Activated CD4-positive, alpha-beta T cell treated with anti-CD3 and anti-CD28 coated beads for 4 hours (primary cell): ENCODE results near the gene FOXO6.
A peak's percentile ranks its signal among the peaks of the same experiment; 100 is the strongest.

Source experiments
- DNase-seq, 2 donors: peaks; one replicate each; pipeline ENCODE4 v3.0.0-alpha.2; 2020

FOXO6 gene

GRCh38 chr1:41353744-41354143 lies 7.5 kb upstream of the FOXO6 start:
- DNase-seq = no peak

DNA sequence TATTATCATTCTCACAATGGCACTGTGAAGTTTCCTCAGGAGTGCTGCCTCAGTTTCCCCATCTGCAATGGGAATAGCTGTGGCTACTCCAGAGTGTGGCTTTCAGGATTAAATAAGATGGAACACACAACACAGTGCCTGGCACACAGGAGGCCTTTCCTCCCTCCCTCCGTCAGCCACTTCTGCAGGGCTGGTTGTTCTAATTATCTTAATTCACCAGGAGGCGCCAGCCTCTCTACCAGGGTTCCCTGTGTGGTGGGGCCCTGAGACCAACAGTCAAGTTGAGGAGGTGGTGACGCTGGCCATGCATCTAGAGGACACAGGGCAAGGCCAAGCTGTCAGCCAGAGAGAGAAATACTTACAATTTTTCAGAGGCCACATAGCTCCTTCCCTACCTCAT lies 6.3 kb upstream of the FOXO6 start:
- DNase-seq = no peak

- no peak for DNase-seq
These were observed 5.9 kb upstream of the FOXO6 start for GRCh38 chr1:41355356-41355755.

GRCh38 chr1:41355761-41356160 lies 5.5 kb upstream of the FOXO6 start:
- DNase-seq = no peak

GRCh38 chr1:41356752-41357151 lies 4.5 kb upstream of the FOXO6 start:
- no peak for DNase-seq

GRCh38 chr1:41357451-41358101 lies 3.7 kb upstream of the FOXO6 start:
- DNase-seq = no peak

DNA sequence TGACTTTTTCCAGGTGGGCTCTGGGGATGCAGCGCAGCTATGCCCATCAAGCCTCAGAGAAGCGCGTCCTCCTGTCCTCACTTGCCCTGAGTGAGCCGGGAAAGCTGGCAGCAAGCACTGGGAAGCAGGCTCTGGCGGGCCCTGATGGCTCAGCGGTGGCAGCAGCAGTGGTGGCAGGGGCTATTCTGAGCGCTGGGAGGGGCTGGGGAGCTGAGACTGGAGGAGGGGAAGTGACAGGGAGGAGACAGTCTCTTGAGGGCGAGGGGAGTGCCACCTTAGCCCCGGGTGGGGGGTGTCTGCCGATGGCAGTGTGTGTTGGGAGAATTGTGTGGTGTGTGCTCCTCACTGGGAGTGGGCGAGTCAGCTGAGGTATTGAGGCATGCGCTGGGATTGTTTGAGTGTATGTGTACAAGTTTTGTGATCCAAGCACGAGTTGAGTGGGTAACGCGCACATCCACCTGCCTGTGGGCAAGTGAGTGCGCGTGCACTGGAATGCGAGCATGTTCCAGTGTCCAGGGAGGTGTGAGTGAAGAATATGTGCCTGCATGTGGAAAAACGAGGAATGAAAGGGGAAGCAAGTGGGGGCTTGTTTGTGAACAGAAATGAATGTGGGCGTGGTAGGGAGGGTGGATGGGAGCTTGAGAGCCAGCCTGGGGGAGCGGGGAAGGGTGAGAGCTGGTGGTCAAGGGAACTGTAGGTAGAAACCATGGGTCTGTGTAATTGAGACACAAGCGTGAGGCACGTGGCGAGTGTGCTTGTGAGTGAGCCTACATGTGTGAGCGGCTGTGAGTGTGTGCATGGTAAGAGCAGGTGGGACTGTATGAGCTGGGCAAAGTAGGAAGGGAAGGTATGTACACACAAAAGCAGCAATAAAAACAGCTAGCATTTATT lies 2.9 kb upstream of the FOXO6 start:
- DNase-seq = no peak

DNA sequence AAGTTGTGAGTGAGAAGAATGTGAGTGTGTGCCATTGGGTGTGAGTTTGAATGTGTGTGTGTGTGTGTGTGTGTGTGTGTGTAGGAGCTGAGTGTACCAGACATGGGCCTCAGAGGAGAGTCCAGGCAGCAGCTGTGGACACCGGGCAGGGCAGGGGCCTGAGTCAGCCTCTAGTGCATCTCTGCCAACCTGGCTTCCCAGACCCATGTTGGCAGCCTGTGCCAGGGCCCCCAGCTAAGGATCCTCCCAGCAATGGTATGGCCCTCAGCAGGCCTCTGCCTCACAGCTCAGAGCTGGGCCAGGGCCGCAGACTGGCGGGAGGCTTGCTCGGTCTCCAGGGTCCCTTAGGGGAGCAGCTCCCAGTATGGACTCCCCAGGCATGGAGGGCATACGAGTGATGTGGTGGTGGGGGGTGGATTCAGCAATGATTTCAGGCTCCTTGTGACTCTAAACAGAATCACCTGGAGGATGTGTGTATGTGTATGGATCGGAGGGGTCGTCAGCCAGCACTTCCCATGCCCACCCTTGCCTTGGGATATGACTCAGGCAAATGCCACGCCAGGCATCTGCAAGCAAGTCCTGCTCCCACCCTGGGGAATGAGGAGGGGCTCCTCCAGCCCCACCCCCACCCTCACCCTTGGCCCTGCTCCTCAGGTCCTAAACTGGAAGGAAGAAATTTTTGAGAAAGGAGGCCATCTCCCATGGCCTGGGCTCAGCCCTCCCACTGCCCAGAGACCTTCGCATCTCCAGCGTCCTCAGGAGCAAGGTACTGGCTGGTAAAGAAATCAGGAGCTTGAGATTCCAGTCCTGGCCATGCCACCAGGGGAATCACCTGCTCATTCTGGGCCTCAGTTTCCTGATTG lies 1.8 kb upstream of the FOXO6 start:
- DNase-seq = no peak

- no peak for DNase-seq
These were observed 1.0 kb upstream of the FOXO6 start for GRCh38 chr1:41360074-41360785.

DNA sequence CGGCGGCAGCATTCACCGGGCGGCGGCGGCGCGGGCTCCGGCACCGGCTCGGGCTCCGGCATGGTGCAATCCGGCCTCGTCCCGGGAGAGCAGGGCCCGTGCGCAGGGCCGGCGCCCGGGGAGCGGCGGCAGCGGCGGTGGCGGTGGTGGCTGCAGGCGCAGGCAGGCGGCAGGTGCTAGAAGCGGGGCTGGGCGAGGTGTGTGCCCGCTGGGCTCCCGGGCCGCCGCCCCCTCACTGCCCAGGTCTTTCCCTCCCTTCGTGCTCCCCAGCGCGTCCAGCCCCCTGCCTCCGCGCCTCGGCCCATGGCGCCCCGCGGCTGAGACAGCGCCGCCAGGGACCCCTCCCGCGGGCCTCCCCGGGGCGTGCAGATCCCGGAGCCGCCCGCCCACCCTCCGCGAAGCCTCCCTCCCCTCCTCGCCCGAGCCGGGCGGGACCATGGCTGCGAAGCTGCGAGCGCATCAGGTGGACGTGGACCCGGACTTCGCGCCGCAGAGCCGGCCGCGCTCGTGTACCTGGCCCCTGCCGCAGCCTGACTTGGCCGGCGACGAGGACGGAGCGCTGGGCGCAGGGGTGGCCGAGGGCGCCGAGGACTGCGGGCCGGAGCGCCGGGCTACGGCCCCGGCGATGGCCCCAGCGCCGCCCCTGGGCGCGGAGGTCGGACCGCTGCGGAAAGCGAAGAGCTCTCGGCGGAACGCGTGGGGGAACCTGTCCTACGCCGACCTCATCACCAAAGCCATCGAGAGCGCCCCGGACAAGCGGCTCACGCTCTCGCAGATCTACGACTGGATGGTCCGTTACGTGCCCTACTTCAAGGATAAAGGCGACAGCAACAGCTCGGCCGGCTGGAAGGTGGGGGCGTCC lies 492 bp downstream of the FOXO6 start:
- peak in 1 of 2 donors; percentile 22 for DNase-seq

- no peak for DNase-seq
These were observed 1.1 kb downstream of the FOXO6 start for GRCh38 chr1:41362357-41362721.

GRCh38 chr1:41362749-41363590 lies 1.7 kb downstream of the FOXO6 start:
- DNase-seq = no peak

DNA sequence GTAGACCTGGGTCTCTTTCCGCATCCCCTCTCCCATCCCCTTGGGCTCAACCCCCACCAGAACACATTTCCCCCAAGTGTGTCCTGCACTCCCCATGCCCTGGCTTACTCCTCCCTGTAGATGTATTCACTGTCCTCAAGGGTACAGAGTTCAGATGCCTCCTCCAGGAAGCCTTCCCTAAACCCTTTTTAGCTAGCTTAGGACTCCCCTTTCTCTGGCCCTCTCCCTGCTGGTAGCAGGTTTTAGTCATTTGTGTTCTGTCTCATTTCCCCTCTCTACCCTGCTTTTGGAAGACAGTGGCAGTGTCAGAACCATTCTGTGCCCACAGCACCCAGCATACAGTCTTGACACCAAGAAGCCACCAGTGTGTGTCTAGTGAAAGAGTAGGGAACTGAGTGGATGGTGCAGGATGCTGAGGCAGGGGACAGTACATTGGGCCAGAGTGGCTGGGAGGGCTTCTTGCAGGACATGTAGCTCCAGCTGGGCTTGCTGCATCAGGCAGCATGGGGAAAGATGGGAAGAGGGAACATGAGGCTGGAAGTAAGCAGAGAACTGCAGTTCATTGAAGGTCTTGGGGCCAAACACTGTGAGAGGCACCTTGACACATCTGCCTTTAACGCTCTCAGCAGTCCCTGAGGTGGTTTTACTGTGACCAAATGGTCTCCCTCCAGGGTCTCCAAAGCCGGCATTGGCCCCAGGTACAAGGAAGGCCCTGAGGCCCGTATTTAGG lies 2.5 kb downstream of the FOXO6 start:
- DNase-seq = no peak

DNA sequence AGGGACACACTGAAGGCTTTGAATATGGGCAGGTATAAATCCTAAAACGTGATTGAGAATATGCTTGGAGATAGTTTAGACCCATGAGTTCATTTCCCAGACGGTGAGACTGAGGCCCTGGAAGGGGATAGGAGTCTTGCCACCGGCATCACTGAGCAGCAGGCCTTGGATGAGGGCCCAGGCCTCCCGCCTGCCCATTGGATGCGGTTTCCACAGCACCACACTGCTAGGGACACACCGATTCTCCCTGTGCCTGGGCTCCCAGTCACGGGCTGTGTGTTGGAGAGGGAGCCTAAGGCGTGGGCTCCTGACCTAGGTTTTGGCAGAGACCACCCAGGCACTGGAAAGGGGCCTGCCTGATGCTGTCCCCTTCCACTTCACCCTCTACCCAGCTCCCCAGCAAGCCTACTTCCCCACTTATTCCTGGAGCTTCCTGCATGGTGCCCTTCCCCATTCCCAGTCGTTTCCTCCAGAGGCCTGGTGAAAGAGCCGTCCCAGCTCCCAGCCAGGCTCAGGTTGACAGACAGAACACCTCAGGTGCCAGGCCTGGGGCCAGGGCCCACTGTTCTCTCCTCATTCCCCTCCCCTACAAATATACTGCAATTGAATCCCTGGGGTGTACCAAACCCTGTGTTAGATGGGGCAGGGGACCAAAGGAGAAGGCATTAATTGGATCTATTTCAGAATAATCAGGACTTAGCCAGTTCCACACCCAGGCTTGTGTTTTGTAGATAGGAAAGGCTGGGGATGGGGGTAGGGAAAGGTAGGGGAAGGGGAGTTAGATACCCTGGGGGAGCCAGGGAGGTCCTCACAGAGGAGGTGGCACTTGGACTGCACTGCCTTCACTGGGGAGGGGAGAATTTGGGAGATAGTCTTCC lies 3.4 kb downstream of the FOXO6 start:
- no peak for DNase-seq

DNA sequence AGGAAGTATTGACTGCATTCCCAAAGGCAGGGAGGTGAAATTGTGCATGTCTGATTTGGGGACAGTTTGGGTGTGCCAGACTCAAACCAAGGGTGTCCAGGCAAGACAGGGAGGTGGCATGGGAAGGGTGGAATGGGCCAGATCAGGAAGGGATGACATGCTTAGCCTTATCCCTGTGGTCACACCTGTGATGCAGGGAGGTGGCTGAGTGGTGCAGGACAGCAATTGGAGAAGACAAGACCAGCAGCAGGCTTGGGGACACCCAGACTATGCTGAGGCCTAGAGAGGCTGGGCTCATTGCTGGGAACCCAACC lies 4.0 kb downstream of the FOXO6 start:
- DNase-seq = no peak

- DNase-seq = no peak
These were observed 4.7 kb downstream of the FOXO6 start for GRCh38 chr1:41365772-41366454.

- peak; percentile 26 to 36 for DNase-seq
These were observed 5.4 kb downstream of the FOXO6 start for GRCh38 chr1:41366455-41367287.

DNA sequence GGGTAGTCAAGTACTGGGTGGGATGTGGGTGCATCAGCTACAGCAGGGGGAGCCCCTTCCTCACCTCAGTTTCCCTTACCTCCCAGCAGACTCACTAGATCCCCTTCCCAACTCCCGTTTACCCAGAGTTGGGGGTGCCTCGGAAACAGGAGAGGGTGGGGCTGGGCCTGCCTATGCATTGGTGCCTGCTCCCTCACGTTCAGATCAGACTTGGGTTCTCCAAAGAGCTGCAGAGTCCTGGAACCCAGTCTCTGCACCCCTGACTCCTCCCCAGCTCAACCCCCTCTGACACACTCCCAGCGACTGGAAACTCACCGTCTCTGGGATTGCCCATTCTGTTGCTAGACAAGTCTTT lies 6.0 kb downstream of the FOXO6 start:
- DNase-seq = no peak
